HG03108 (cell line): Measurements from ENCODE around the gene PEDS1.
"Not testable (repeated sequence)": the region's sequence is repeated elsewhere in the genome, so short reads cannot be mapped to it uniquely, and the experiment has no call there.

Source experiments
- ATAC-seq: cut with Tn5 transposase; IDR thresholded peaks from one replicate; pipeline ENCODE4 v1.9.1; 2021; ENCODE audit warnings: moderate library complexity; ENCODE audit not compliant: unreplicated experiment

PEDS1 gene

DNA sequence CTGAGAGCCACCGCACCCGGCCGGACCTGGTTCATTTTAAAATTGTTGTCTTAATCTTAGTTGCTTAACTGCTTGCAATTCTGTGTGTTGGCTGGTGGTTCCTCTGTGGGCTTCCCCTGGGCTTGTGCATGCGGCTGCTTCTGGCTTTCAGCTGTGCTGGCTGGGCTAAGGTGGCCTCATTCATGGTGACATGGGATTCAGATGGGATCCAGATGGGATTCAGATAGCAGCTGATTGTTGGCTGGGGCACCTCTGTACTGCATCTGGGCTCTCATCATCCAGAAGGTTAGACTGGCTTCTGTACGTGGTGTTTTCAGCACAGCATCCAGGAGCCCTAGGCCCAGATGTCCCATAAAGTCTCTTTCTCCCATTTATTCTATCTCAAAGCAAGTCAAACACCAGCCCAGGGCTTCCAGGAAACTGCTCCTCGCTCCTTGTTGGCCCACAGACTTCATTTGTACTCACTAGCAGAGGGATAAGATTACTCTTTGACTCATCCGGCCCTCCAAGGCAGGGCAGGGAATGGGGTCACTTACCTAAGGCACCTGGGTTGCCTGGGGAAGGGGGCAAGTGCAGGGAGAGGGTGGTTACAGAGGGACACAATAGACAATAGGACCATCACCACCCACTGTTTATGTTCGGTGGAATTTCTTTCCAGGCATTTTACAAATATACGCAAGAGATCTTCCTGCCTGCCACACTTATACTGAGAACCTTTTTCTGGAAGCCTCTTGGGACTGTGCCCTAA is 10.2 kb upstream of the PEDS1 start:
- no peak for ATAC-seq

- not testable (repeated sequence) for ATAC-seq
Observed at GRCh38 chr20:50161494-50161893, 8.0 kb upstream of the PEDS1 start.

- ATAC-seq, result no peak
Observed at GRCh38 chr20:50153153-50153499, 397 bp downstream of the PEDS1 start.

- no peak for ATAC-seq
Observed at GRCh38 chr20:50152394-50153152, 950 bp downstream of the PEDS1 start.

DNA sequence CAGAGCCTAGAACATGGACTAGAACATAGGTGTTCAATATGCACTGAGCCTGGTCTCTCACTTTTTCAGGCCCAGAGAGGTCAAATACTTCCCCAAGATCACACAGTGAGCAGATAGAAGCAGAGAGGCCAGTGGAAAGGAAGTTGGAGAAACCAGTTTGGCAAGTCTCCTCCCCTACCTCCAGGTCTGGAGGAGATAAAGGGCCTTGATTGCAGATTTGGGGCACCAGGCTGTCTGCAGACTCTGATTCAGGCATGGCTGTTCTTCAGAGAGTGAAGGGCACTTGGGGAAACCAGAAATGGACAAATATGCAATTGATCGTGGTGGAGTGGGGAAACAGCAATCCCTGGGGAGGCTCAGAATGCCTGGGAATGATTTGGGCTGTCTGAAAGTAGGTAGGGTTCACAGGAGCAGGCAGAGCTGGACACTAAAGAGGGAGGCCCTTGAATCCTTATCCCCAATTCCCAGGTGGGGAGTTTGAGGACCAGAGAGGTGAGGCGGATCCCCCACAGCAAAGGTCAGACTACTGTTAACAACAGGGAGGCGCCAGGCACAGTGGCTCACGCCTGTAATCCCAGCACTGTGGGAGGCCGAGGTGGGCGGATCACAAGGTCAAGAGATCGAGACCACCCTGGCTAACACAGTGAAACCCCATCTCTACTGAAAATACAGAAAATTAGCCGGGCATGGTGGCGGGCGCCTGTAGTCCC is 2.3 kb downstream of the PEDS1 start:
- no peak for ATAC-seq

GRCh38 chr20:50149481-50150254 is 3.9 kb downstream of the PEDS1 start:
- no peak for ATAC-seq

DNA sequence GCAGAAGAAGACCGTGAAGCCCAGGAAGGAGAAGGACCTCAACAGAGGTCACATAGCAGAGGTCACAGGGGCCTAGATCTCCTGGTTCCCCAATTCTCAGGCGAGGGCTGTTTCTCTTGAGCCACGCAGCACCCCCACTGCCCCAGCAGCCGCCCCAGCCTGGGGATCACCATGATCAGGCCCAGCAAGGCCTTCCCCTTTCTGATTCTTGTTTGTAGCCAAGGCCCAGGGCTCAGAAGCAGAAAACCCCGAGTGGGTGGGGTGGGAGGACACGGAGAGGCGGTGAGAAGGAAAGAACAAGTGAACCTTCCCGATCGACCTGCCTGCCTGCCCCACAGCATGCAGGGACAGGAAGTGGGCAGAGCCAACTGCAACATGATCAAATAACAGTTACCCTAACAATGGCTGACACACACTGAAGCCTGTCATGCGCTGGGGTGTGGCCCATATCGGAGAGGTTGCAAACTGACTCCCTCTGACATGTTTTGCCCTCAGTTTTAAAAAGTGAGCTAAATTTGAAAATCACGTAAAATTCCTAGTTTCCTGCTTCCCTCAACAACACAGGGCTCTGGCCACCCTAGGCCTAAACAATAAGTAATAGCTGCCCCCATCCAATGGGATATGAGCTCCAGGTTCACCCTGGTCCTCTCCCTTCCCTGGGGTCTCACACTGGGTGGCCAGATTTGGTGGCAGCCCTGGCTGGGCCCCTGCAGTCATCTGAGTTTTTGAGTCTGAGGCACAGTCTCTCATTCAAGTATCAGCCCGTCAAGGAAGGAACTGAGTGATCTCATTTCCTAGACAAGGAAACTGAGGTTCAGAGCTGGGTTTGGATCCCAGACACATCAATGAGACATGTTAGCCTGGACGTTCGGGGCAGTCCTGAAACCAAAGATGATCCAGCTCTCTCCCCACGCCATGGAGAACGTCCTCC is 6.5 kb downstream of the PEDS1 start:
- ATAC-seq, result no peak

DNA sequence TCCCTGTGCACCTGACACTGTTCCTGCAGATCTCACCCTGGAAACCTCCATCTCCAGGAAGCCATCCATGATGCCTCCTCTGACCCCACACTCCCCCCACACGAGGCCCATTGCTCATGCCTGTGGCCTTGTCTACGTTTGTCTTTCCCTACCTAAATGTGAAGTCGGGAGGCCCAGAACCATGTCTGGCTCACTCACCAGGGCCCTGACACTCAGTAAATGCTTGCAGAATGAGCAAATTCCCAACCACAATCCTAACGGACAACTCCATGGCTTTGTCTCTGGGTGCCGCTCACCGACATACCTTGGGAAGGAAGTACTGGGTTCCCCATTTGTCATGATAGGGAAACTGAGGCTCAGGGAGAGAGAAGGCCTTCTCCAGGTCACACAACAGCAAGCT is 7.3 kb downstream of the PEDS1 start:
- ATAC-seq, result no peak

DNA sequence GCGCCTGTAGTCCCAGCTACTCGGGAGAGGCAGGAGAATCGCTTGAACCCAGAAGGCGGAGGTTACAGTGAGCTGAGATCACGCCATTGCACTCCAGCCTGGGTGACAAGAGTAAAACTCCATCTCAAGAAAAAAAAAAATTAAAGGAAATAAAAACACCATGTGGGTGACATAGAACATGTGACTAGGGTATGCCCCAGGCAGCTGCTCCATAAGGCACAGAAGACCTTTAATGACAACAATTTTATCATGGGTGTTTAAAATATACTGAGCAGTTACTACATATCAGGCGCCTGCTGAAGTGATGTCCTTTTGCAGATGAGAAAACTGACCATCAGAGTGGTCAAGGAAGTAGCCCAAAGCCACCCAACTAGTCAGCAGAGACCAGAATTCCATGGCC is 8.0 kb downstream of the PEDS1 start:
- no peak for ATAC-seq

DNA sequence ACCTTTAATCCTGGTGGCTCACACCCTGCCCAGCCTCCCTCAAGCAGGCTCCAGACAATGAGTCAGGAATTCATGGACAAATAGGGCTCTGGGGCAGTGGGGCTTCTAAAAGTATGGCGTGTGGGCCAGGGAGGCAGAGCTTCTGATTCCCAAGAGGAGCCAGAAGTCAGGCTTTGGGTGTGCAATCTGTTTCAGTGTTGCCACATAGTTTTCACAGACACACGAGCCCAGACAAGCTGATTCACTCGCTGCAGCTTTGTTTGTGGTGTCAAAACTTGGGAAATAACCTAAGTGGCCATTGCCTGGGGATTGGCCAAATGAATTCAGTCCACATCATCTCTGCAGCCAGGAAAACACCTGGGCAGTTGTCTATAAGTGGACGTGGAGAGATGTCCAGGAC is 9.2 kb downstream of the PEDS1 start:
- ATAC-seq, result no peak

DNA sequence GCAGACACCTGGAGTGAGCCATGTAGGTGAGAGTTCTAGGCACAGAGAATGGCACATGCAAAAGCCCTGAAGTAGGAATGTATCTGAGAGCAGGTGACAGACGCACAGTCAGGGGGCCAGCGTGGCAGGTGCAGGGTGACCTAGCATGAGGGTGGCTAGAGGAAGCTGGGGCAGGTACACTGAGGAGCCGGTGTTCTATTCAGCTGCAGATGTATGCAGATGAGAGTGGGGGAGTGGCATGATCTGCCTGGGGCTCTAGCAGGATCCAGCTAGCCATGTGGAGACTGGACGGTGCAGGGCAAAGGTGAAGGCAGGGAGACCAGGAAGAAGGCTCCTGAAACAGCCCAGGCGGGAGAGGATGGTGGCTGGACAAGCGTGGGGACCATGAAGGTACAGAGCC is 10.7 kb downstream of the PEDS1 start:
- ATAC-seq, result no peak

DNA sequence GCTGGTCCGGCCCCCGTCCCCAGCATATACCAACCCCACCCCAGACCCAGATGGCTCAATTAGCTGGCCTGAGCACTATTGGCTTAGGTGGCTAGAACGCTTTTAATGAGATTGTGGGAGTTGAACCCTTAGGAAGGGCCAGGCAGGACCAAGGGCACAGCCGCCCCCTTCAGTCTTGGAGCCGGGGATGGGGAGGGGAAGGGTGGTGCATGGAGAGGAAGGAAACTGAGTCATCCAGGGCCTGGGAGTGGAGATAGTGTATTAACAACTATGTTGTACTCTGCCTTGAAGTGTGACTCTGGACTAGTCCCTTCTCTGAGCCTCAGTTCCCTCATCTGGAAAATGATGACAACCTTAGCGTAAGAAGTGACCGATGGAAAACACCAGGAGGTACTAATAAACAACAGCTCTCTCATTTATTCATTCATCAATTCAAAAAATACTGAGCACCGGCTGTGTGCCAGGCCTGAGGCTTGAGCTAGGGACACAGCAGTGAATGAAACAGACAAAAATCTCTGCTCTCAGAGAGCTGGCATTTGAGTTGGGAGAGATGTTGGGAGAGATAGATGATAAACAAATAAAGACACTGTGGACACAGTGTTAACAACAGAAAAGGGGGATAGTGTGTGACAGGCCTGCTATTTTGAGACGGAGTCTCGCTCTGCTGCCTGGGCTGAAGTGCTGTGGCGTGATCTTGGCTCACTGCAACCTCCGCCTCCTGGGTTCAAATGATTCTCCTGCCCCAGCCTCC is 11.5 kb downstream of the PEDS1 start:
- no peak for ATAC-seq

GRCh38 chr20:50141018-50141675 is 12.4 kb downstream of the PEDS1 start:
- ATAC-seq, result no peak

DNA sequence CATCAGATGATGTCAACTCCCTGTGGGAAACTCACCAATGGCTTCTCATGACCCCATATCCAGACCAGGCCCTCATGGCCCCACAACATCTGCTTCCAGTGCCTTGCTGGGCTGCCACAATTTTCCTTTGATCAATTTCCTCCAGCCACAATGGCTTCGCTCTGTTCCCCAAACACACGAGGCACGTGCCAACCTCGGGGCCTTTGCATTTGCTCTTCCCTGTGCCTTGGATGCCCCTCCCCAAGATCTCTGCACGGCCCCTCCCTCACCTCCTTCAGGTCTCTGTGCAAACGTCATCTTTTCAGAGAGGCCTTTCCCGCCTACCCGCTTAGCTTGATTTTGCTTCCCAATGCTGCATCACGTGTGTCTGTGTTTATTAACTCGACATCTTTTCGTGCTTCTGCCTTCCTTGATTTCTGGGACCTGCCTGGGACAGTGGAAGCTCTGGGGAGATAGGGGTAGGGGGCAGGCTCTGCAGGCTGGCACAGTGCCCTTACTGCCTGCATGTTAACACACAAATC is 13.1 kb downstream of the PEDS1 start:
- ATAC-seq, result no peak

- ATAC-seq, result no peak
Observed at GRCh38 chr20:50138479-50139393, 14.8 kb downstream of the PEDS1 start.

- ATAC-seq, result no peak
Observed at GRCh38 chr20:50138120-50138478, 15.4 kb downstream of the PEDS1 start.

GRCh38 chr20:50137702-50138101 is 15.8 kb downstream of the PEDS1 start:
- ATAC-seq, result not testable (repeated sequence)
